Measurements from ENCODE around the gene MYZAP.

- no peak for TF ChIP-seq CTCF (IDR thresholded peaks at IDR 0.05)
- TF ChIP-seq POLR2AphosphoS5 (IDR thresholded peaks at IDR 0.05; ENCODE audit: low read depth, low read length) = no peak
These were observed 15.1 kb downstream of the MYZAP start for GRCh38 chr15:57606816-57607215.
